GM12878 (cell line): ENCODE measurements around the gene SEMA5A.

Experiments
- DPF2 ChIP-seq: fragments of 450-650 bp; IDR thresholded peaks from 2 replicates; pipeline ENCODE4 v1.6.1; 2017; ENCODE audit warnings: mild to moderate bottlenecking
- EP300 ChIP-seq, 2 experiments: fragments of 150-350 bp in 1 of 2; IDR thresholded peaks; 2 replicates each; pipeline ENCODE4 v1.6.1; 2011 to 2012; ENCODE audit warnings: low read depth in 2 of 2, low read length in 2 of 2, borderline replicate concordance in 1 of 2, improper control_type of control experiment in 1 of 2, inconsistent platforms in 1 of 2; ENCODE audit not compliant: control insufficient read depth in 1 of 2
- EZH2 ChIP-seq: IDR thresholded peaks from 2 replicates; pipeline ENCODE4 v1.6.1; 2012; ENCODE audit warnings: low read depth, mild to moderate bottlenecking, control low read depth, inconsistent platforms, low read length, borderline replicate concordance; ENCODE audit not compliant: control insufficient read depth
- RCOR1 ChIP-seq: conservative IDR thresholded peaks from 2 replicates; pipeline ENCODE4 v1.6.1; 2012; ENCODE audit warnings: low read depth, low read length, improper control_type of control experiment
- RFX5 ChIP-seq: IDR thresholded peaks from 2 replicates; pipeline ENCODE4 v1.6.1; 2011; ENCODE audit warnings: low read depth, low read length, improper control_type of control experiment
- TF ChIP-seq, protein P1 (sequence below), 3 experiments: IDR thresholded peaks in 2 of 3; conservative IDR thresholded peaks in 1 of 3; 2 replicates each; pipeline ENCODE4 v1.5.1; 2011; ENCODE audit warnings: low read depth in 3 of 3, low read length in 3 of 3, mild to moderate bottlenecking in 3 of 3, control low read depth in 2 of 3, moderate library complexity in 2 of 3, inconsistent platforms in 1 of 3, mixed read lengths in 1 of 3; ENCODE audit not compliant: control insufficient read depth in 2 of 3, insufficient read depth in 1 of 3; ENCODE audit errors: extremely low read depth in 1 of 3
- TF ChIP-seq, protein P2 (sequence below): IDR thresholded peaks from 2 replicates; pipeline ENCODE4 v1.6.1; 2011; ENCODE audit warnings: borderline replicate concordance, low read depth, mild to moderate bottlenecking, moderate library complexity, mixed read lengths, low read length; ENCODE audit not compliant: insufficient read depth; ENCODE audit errors: extremely low read length
- TF ChIP-seq, protein P3 (sequence below): IDR thresholded peaks from 2 replicates; pipeline ENCODE4 v1.6.1; 2011; ENCODE audit warnings: mild to moderate bottlenecking, low read depth, low read length, moderate library complexity; ENCODE audit not compliant: insufficient replicate concordance

DNA sequence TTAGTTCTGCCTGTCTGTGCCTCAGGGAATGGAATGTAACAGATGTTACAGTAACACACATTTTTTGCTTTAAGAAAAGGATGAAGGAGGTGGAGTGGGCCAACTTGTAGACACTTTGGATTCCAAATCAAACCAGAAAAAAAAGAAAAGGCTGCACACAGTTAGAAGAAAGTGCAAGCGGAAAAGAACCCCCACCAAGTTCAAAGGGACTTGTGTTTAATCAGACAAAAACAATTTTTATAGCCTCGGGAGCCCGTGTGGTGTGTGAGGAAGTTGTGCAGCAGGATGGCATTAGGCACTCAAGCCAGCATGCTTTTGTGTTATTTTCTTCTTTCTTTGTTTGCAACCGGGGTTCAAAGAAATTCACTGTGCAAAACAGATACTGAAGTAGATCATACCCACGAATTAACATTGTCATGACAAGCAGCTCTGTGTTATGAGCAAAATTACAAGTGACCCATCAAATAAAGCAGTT, 189.5 kb downstream of the SEMA5A start:
- no peak for TF ChIP-seq RCOR1
- TF ChIP-seq DPF2 = no peak
- no peak for TF ChIP-seq RFX5
- TF ChIP-seq, protein P1, sequence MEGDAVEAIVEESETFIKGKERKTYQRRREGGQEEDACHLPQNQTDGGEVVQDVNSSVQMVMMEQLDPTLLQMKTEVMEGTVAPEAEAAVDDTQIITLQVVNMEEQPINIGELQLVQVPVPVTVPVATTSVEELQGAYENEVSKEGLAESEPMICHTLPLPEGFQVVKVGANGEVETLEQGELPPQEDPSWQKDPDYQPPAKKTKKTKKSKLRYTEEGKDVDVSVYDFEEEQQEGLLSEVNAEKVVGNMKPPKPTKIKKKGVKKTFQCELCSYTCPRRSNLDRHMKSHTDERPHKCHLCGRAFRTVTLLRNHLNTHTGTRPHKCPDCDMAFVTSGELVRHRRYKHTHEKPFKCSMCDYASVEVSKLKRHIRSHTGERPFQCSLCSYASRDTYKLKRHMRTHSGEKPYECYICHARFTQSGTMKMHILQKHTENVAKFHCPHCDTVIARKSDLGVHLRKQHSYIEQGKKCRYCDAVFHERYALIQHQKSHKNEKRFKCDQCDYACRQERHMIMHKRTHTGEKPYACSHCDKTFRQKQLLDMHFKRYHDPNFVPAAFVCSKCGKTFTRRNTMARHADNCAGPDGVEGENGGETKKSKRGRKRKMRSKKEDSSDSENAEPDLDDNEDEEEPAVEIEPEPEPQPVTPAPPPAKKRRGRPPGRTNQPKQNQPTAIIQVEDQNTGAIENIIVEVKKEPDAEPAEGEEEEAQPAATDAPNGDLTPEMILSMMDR (IDR thresholded peaks at IDR 0.05 in 2 of 3, conservative IDR thresholded peaks at IDR 0.05 in 1 of 3; ENCODE audit: control insufficient read depth in 2 of 3, extremely low read depth in 1 of 3, insufficient read depth in 1 of 3, low read depth in 3 of 3, low read length in 3 of 3) = no peak
- TF ChIP-seq EP300 (IDR thresholded peaks at IDR 0.05; ENCODE audit: borderline replicate concordance in 1 of 2, control insufficient read depth in 1 of 2, low read depth in 2 of 2, low read length in 2 of 2) = no peak
- TF ChIP-seq, protein P2, sequence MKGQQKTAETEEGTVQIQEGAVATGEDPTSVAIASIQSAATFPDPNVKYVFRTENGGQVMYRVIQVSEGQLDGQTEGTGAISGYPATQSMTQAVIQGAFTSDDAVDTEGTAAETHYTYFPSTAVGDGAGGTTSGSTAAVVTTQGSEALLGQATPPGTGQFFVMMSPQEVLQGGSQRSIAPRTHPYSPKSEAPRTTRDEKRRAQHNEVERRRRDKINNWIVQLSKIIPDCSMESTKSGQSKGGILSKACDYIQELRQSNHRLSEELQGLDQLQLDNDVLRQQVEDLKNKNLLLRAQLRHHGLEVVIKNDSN = no peak
- TF ChIP-seq, protein P3, sequence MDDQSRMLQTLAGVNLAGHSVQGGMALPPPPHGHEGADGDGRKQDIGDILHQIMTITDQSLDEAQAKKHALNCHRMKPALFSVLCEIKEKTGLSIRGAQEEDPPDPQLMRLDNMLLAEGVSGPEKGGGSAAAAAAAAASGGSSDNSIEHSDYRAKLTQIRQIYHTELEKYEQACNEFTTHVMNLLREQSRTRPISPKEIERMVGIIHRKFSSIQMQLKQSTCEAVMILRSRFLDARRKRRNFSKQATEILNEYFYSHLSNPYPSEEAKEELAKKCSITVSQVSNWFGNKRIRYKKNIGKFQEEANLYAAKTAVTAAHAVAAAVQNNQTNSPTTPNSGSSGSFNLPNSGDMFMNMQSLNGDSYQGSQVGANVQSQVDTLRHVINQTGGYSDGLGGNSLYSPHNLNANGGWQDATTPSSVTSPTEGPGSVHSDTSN = no peak
- no peak for TF ChIP-seq EZH2
